HUES64 (cell line): ENCODE results near the gene PTGIS.

ENCODE experiments used
- H3K27ac ChIP-seq: 2 replicates; pipeline ENCODE4 v1.7.0; 2013; ENCODE audit warnings: low read depth, low read length, inconsistent platforms
- H3K27me3 ChIP-seq: 2 replicates; pipeline ENCODE4 v1.6.1; 2013; ENCODE audit warnings: mild to moderate bottlenecking, low read length; ENCODE audit not compliant: insufficient read depth
- H3K36me3 ChIP-seq: 2 replicates; pipeline ENCODE4 v1.6.1; 2013; ENCODE audit warnings: mild to moderate bottlenecking, low read length; ENCODE audit not compliant: insufficient read depth
- H3K4me1 ChIP-seq: 2 replicates; pipeline ENCODE4 v1.6.1; 2013; ENCODE audit warnings: mild to moderate bottlenecking, low read length, moderate library complexity; ENCODE audit not compliant: insufficient read depth
- H3K4me3 ChIP-seq: 2 replicates; pipeline ENCODE4 v1.5.1; 2013; ENCODE audit warnings: mild to moderate bottlenecking, low read length, moderate library complexity
- H3K9ac ChIP-seq: 2 replicates; pipeline ENCODE4 v1.6.1; 2013; ENCODE audit warnings: mild to moderate bottlenecking, low read depth, low read length
- H3K9me3 ChIP-seq: 2 replicates; pipeline ENCODE4 v1.6.1; 2013; ENCODE audit warnings: low read depth, low read length; ENCODE audit not compliant: insufficient read depth
- WGBS: fragments of 150-250, 120-280 bp; methylation state at CpG from one replicate; pipeline ENCODE4 v1.1.7; 2013; ENCODE audit warnings: missing lambda C conversion rate; 5-methylcytosine and 5-hydroxymethylcytosine counted together

The PTGIS gene

GRCh38 chr20:49583669-49584417, 15.9 kb upstream of the PTGIS start:
- WGBS: 89% methylated on average over 12 of the region's 12 CpGs
- no peak overlapping the region for H3K4me3 ChIP-seq
- no peak overlapping the region for H3K27ac ChIP-seq
- peaks cover 10% of the 10 kb centered on the region; the same call in 1 of the 2 replicates for H3K4me1 ChIP-seq
- H3K9ac ChIP-seq: no peak overlapping the region
- H3K36me3 ChIP-seq: no peaks in the 10 kb centered on the region
- no peaks in the 10 kb centered on the region for H3K27me3 ChIP-seq
- H3K9me3 ChIP-seq: peaks cover 6% of the 10 kb centered on the region

DNA sequence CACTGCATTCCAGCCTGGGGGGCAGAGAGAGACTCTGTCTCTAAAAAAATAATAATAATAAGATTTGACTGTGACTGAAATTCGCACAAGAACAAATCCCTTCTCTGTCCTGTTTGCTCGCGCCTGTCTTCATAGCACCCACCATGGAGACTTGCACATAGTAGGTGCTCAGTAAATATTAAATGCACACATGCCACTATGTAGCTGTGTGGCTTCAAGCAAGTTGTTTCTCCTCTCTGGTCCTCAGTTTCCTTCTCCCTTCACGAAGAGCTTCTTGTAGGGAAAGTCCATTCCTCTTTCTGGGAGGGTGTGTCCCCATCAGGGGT, 15.4 kb upstream of the PTGIS start:
- Histone ChIP-seq H3K27me3 (no peaks in the 10 kb centered on the region), H3K9ac (no peak overlapping the region), H3K9me3 (peaks cover 6% of the 10 kb centered on the region), H3K4me3 (no peak overlapping the region), H3K27ac (no peak overlapping the region), H3K4me1 (peaks cover 10% of the 10 kb centered on the region; the same call in 1 of the 2 replicates), H3K36me3 (no peaks in the 10 kb centered on the region)
- WGBS: 86% methylated on average over 4 of the region's 4 CpGs

- peaks cover 6% of the 10 kb centered on the region for H3K9me3 ChIP-seq
- no peak overlapping the region for H3K27ac ChIP-seq
- no peak overlapping the region for H3K4me3 ChIP-seq
- no peaks in the 10 kb centered on the region for H3K36me3 ChIP-seq
- H3K4me1 ChIP-seq: peaks cover 10% of the 10 kb centered on the region; the same call in 1 of the 2 replicates
- H3K9ac ChIP-seq: no peak overlapping the region
- no peaks in the 10 kb centered on the region for H3K27me3 ChIP-seq
- whole genome bisulfite sequencing: 96% methylated on average over 10 of the region's 10 CpGs
Measured at GRCh38 chr20:49582413-49583334, 14.7 kb upstream of the PTGIS start.

DNA sequence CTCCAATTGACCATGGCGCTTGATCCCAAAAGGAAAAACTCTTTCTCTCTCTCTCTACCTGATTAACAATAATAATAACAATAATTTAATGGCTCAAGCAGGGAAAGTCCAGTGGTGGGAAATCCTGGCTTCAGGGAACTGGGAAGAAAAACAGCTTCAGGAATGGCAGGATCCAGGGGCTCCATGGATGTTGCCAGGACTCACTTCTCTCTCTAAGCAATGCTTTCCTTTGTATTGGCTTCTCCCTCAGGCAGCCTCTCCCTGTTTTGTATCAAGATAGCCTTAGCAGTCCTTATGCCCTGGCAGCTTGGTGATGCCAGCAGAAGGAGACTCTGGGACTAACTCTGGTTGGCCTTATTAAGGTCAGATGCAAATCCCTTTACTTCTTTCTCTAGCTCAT, 13.5 kb upstream of the PTGIS start:
- 100% methylated on average over 1 of the region's 1 CpG for WGBS
- Histone ChIP-seq H3K9me3 (peaks cover 6% of the 10 kb centered on the region), H3K9ac (no peak overlapping the region), H3K27ac (no peak overlapping the region), H3K27me3 (no peaks in the 10 kb centered on the region), H3K4me3 (no peak overlapping the region), H3K4me1 (peaks cover 10% of the 10 kb centered on the region; the same call in 1 of the 2 replicates), H3K36me3 (no peaks in the 10 kb centered on the region)

- H3K36me3 ChIP-seq: no peaks in the 10 kb centered on the region
- H3K9ac ChIP-seq: no peak overlapping the region
- 100% methylated on average over 1 of the region's 1 CpG for WGBS
- H3K27ac ChIP-seq: no peak overlapping the region
- H3K4me1 ChIP-seq: peaks cover 10% of the 10 kb centered on the region; the same call in 1 of the 2 replicates
- no peaks in the 10 kb centered on the region for H3K27me3 ChIP-seq
- no peak overlapping the region for H3K4me3 ChIP-seq
- H3K9me3 ChIP-seq: peaks cover 6% of the 10 kb centered on the region
Measured at GRCh38 chr20:49580813-49581174, 12.9 kb upstream of the PTGIS start.

DNA sequence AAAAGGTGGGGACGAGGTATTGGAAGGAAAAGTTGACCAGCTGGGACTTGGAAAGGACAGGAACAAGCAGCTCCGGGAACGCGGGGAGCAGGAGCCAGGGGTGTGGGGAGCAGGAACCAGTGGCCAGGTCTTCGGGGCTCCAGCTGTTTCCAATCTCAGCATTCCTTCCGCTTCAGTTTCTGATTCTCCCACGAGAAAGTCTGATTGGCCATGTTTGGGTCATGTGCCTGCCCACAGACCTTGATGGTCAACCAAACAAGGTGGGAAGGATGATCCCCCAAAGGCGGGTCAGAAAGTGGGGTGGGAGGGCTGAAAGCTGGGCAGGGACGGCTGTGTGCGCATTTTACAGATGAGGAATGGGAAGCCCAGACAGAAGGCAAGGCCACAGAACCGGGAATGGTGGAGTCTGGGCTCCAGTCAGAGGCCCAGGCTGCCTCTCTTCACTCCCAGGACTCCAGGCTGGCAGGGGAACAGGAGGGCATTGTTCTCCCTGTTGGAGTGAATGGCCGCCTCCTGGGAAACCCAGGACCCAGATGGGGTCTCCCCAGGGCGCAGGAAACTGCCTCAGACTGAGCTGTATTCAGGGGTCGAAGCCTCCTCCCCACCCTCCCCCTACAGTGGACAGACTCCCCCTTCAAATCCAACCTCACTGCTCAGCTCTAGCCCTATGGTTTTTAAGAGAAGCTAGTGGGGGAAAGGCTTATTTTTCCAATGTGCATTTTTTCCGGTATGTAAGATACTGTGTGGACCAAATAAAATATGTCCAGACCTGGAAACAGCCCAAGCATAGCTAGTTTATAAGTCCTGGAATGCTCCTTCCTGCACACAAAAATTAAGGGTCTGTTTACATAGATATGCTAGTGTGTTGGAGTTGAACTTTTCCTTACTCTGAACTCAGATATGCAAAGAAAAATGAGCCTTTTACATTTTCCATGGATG, 12.2 kb upstream of the PTGIS start:
- H3K4me1 ChIP-seq: peaks cover 10% of the 10 kb centered on the region; the same call in 1 of the 2 replicates
- H3K27me3 ChIP-seq: no peaks in the 10 kb centered on the region
- peaks cover 6% of the 10 kb centered on the region for H3K9me3 ChIP-seq
- 83% methylated on average over 15 of the region's 15 CpGs for WGBS
- H3K9ac ChIP-seq: 0 out of 2 replicates have a peak overlapping the region, but pooled peaks have one; percentile 33
- no peak overlapping the region for H3K4me3 ChIP-seq
- H3K36me3 ChIP-seq: no peaks in the 10 kb centered on the region
- no peak overlapping the region for H3K27ac ChIP-seq

- H3K9me3 ChIP-seq: peaks cover 6% of the 10 kb centered on the region
- WGBS: 97% methylated on average over 4 of the region's 4 CpGs
- H3K4me3 ChIP-seq: no peak overlapping the region
- H3K36me3 ChIP-seq: no peaks in the 10 kb centered on the region
- H3K27me3 ChIP-seq: no peaks in the 10 kb centered on the region
- H3K9ac ChIP-seq: no peak overlapping the region
- H3K4me1 ChIP-seq: peaks cover 10% of the 10 kb centered on the region; the same call in 1 of the 2 replicates
- no peak overlapping the region for H3K27ac ChIP-seq
Measured at GRCh38 chr20:49579195-49579594, 11.3 kb upstream of the PTGIS start.

DNA sequence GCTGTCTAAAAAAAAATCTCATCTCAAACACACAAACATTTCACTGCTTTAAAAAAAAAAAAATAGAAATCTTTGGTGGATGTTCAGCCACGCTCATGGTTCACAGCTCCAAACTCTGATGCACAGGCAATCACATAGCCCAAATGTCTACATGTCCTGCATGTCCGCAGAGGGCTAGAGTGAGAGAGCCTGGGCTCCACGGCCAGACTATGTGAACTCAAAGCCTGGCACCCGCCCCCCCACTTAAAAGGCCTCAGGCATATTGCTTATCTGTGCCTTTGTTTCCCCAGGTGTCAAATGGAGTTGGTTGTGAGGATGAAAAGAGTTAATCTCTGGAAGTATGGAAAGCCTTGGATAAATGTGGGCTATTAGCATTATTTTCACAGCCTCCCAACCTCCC, 10.5 kb upstream of the PTGIS start:
- WGBS: 94% methylated on average over 4 of the region's 4 CpGs
- H3K4me1 ChIP-seq: peaks cover 10% of the 10 kb centered on the region; the same call in 1 of the 2 replicates

DNA sequence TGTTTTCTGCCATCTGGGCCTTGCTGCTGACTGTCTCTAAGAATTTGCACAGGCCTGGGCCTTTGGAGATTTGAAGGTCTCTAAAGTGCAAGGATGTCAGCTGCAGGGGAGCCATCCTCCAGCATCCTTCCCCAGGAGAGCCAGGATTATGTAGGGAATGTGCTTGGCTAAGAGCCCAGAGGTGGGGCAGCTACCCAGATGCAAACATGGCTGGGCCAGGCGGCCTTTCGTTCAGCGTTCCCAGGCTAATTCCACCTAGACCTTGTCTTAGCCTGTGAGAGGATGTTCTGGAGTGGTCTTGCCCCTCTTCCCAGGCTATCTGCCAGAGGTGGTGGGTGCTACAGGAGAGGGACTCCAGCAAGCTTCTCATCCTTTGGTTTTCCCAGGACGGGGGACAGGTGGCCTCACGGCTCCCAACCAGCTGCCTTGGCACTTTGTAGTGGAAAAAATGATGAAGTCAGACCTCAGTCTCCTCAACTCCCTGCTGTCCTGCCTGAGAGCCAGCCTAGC, 7.7 kb upstream of the PTGIS start:
- Histone ChIP-seq H3K27me3 (no peaks in the 10 kb centered on the region), H3K27ac (no peak overlapping the region), H3K36me3 (no peaks in the 10 kb centered on the region), H3K4me3 (no peak overlapping the region), H3K4me1 (peaks cover 17% of the 10 kb centered on the region), H3K9ac (no peak overlapping the region), H3K9me3 (no peaks in the 10 kb centered on the region)
- 81% methylated on average over 5 of the region's 5 CpGs for WGBS

More for the DNA sequence above, 10.5 kb upstream of the PTGIS start:
- H3K27ac ChIP-seq: no peak overlapping the region
- H3K36me3 ChIP-seq: no peaks in the 10 kb centered on the region
- H3K4me3 ChIP-seq: no peak overlapping the region
- no peak overlapping the region for H3K9ac ChIP-seq
- peaks cover 6% of the 10 kb centered on the region for H3K9me3 ChIP-seq
- H3K27me3 ChIP-seq: no peaks in the 10 kb centered on the region

GRCh38 chr20:49573900-49574416, 6.0 kb upstream of the PTGIS start:
- Histone ChIP-seq H3K4me3 (no peak overlapping the region), H3K27ac (no peak overlapping the region), H3K9me3 (no peaks in the 10 kb centered on the region), H3K9ac (no peak overlapping the region), H3K4me1 (peaks cover 17% of the 10 kb centered on the region), H3K36me3 (no peaks in the 10 kb centered on the region), H3K27me3 (no peaks in the 10 kb centered on the region)
- WGBS: 94% methylated on average over 8 of the region's 8 CpGs
